NT2/D1 (cell line): Measurements from ENCODE around the gene ZNF516.

ENCODE experiments used
- YY1 ChIP-seq: IDR thresholded peaks from 2 replicates; pipeline ENCODE4 v1.6.1; 2011; ENCODE audit not compliant: insufficient read length, insufficient read depth
- ZNF274 ChIP-seq: IDR thresholded peaks from 2 replicates; pipeline ENCODE4 v1.6.1; 2011; ENCODE audit warnings: mild to moderate bottlenecking, low read depth, low read length

DNA sequence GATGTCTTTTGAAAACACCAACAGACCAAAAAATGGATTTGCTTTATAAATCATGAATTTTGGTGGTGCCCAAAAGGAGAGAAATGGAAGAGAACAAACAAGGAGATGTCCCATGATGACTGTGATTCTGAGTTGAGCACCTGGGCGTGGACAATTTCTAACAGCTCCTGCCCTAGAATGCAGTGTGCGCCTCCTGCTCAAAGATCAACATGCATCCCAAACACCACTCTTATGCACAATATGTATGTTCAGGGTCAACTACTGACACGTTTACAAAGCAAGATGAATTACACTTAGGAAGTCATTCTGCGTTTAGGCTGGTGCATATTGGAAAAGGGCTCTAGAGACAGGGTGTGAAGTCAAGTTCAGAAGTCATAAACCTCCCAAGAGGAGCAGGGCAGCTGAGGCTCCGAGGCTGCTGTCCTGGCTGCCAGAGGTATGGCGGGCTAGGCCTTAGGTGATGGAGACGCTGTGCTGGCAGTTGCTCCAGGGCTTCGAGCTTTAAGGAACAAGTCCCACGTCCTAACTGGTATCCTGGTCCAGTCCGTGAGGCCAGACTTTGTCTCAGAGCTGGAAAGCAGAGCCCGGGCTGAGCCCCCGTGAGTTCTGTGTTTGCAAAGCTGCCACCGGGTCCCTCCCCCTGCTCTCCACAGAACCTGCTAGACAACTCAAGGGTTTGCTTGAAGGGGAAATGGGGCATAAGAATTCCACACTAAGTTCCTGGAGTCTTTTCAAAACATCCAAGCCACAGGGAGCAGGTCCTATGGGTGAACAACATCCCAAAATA, 74.0 kb downstream of the ZNF516 start:
- TF ChIP-seq YY1 (no peak), ZNF274 (no peak)
